Spleen (tissue), 7 donors: ENCODE results near the gene CDC27.

Experiments used
- CTCF ChIP-seq, 11 experiments: fragments of 200-600 bp in 7 of 11; fragments of 450-650 bp in 4 of 11; sonication (generic) in 4 of 11; IDR thresholded peaks in 8 of 11; conservative IDR thresholded peaks in 3 of 11; 1 replicate in 7 of 11; 2 replicates in 4 of 11; pipeline versions ENCODE4 v1.4.0 to v1.8.0; 2016 to 2021; ENCODE audit warnings: antibody characterized with exemption in 11 of 11, inconsistent platforms in 4 of 11, mild to moderate bottlenecking in 1 of 11
- POLR2A ChIP-seq, 3 donors: fragments of 450-650 bp; IDR thresholded peaks; one replicate each; pipeline ENCODE4 v1.5.1; 2017; ENCODE audit warnings: antibody characterized with exemption in 3 of 3, mild to moderate bottlenecking in 1 of 3
- POLR2AphosphoS5 ChIP-seq, 3 donors: sonication (generic); formaldehyde crosslinking; IDR thresholded peaks; one replicate each; pipeline ENCODE4 v1.5.1; 2017; ENCODE audit warnings: antibody characterized with exemption in 3 of 3
- donor health status: DM: no; HTN: no; CAD: no; lungs with moderate emphysema.
- donor health status: DM: no; HTN: no; CAD: no.
- donor health status: DM: no; HTN: no; CAD: no.

- TF ChIP-seq CTCF (IDR thresholded peaks at IDR 0.05 in 8 of 11, conservative IDR thresholded peaks at IDR 0.05 in 3 of 11) (no peak), POLR2AphosphoS5 (IDR thresholded peaks at IDR 0.05) (no peak), POLR2A (IDR thresholded peaks at IDR 0.05) (no peak)
Measured at GRCh38 chr17:47231866-47232265, 42.8 kb upstream of the CDC27 start.
